Astrocyte of the spinal cord (primary cell): Measurements from ENCODE around the gene DDX10.
A peak's percentile ranks its signal among the peaks of the same experiment; 100 is the strongest.

Source experiments
- DNase-seq: peaks from one replicate; pipeline ENCODE4 v3.0.0; 2011; ENCODE audit warnings: low read depth, low spot score
- H3K4me3 ChIP-seq: 2 replicates; pipeline ENCODE4 v1.5.1; 2011; ENCODE audit warnings: low read depth, mild to moderate bottlenecking, low read length, moderate library complexity
- in situ Hi-C: cut with HindIII; loops from 2 replicates; pipeline ENCODE4 v1.10.0; 2017; ENCODE audit warnings: low sequenced_read_pairs
- TF ChIP-seq, protein P1 (sequence below): IDR thresholded peaks from 2 replicates; pipeline ENCODE4 v1.5.1; 2012; ENCODE audit warnings: low read depth, mild to moderate bottlenecking, low read length, inconsistent platforms

The DDX10 gene

GRCh38 chr11:108886005-108886659 is 221.3 kb downstream of the DDX10 start:
- TF ChIP-seq, protein P1, sequence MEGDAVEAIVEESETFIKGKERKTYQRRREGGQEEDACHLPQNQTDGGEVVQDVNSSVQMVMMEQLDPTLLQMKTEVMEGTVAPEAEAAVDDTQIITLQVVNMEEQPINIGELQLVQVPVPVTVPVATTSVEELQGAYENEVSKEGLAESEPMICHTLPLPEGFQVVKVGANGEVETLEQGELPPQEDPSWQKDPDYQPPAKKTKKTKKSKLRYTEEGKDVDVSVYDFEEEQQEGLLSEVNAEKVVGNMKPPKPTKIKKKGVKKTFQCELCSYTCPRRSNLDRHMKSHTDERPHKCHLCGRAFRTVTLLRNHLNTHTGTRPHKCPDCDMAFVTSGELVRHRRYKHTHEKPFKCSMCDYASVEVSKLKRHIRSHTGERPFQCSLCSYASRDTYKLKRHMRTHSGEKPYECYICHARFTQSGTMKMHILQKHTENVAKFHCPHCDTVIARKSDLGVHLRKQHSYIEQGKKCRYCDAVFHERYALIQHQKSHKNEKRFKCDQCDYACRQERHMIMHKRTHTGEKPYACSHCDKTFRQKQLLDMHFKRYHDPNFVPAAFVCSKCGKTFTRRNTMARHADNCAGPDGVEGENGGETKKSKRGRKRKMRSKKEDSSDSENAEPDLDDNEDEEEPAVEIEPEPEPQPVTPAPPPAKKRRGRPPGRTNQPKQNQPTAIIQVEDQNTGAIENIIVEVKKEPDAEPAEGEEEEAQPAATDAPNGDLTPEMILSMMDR = no peak
- in situ Hi-C loops = no loop called here
- H3K4me3 ChIP-seq = no peak overlapping the region
- DNase-seq = no peak

DNA sequence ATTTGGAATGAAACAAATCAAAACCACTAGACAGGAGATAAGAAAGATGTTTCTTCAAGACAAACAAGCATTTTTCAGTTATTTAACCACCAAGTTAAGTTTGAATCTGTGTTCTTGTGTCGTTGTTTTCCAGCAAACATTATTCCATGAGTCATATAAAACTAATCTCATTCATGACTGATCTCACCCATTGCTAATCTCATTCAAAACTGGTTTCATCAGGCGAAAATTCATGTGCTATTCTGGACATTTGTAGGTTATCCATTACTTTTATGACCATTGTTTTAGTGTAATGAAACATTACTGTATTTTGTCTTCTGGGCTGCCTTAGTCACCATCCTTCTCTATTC is 221.8 kb downstream of the DDX10 start:
- TF ChIP-seq, protein P1 = no peak
- H3K4me3 ChIP-seq = no peak overlapping the region
- peak; percentile 59 for DNase-seq
- in situ Hi-C loops = no loop called here

- TF ChIP-seq, protein P1 = no peak
- no peak overlapping the region for H3K4me3 ChIP-seq
- peak; percentile 82 for DNase-seq
- in situ Hi-C loops = no loop called here
Observed at GRCh38 chr11:108887436-108888238, 222.8 kb downstream of the DDX10 start.

DNA sequence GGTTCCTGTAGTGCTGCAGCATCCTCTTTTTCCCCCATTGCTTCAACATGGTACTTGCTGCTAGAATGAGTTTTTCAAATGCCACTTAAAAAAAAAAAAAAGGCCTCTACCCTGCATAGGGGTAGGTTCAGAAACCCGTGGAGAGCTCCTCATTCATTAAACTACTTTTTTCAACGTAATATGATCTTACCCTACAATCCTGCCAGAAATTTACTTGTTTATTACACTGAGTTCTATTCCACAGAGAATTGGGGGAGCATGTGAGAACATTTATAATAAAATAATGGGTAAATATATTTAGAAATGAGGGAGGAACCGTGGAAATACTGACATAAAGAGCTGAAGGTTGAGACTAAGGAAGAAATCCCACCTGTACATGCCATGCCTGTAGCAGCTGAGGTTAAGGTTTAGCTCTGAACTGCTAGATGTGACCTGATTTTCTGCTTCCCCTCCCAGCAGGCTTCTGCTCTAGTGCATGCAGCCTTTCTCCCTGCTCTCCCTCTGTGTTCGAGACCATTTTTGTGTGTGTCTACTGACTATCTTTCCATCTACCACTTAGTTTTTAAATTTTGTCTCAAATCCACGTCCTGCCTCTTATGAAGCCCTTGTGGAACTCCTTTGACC is 225.7 kb downstream of the DDX10 start:
- TF ChIP-seq, protein P1 = no peak
- in situ Hi-C loops = no loop called here
- DNase-seq = no peak
- H3K4me3 ChIP-seq = no peak overlapping the region

DNA sequence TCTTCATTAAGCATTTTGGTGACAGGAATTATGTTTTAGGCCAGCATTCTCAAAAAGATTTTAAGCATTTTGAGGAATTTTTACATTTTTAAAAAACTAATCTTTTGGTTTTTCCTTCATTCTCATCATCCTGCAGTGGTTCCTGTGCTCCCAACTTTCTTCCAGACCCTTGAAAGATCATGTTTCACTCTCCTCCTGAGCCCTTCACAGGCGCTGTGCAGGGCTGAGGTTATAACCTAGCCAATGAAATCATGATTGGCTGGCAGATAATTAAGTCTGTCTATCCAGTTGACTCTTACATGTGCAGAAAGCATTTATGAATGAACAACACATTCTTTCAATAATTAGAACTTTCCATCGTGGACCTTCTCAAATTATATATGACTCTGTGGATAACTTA is 226.3 kb downstream of the DDX10 start:
- TF ChIP-seq, protein P1 = no peak
- in situ Hi-C loops = no loop called here
- no peak for DNase-seq
- H3K4me3 ChIP-seq = no peak overlapping the region

- DNase-seq = no peak
- TF ChIP-seq, protein P1 = no peak
- H3K4me3 ChIP-seq = no peak overlapping the region
- in situ Hi-C loops = no loop called here
Observed at GRCh38 chr11:108891909-108892511, 227.1 kb downstream of the DDX10 start.
